Measurements from ENCODE around the gene FZR1. TPM values are rescaled to one million over a fixed set of nuclear protein-coding genes. Genes with fewer than 3 reads are reported as not detected.

FZR1 gene
- total RNA-seq, 2 donors from 2014 or later, result 29.6 to 33.8 TPM

- Histone ChIP-seq H3K36me3 (peaks cover 36% of the 10 kb centered on the region), H3K4me1 (ENCODE audit: control insufficient read depth in 1 of 2, low read depth in 2 of 2) (no peaks in the 10 kb centered on the region), H3K27me3 (replicated peaks; ENCODE audit: insufficient read depth) (no peaks in the 10 kb centered on the region), H3K9me3 (no peaks in the 10 kb centered on the region), H3K4me3 (no peak overlapping the region), H3K27ac (no peak overlapping the region)
- TF ChIP-seq CTCF (IDR thresholded peaks at IDR 0.05), result no peak
- ATAC-seq (ENCODE audit: insufficient number of reproducible peaks, low FRiP score, low read depth), result no peak
- no peak for DNase-seq (ENCODE audit: low spot score)
These were observed 31.0 kb downstream of the FZR1 start for GRCh38 chr19:3537101-3537437.

GRCh38 chr19:3537438-3538240 is 31.5 kb downstream of the FZR1 start:
- DNase-seq (ENCODE audit: low spot score) (no peak), ATAC-seq (ENCODE audit: insufficient number of reproducible peaks, low FRiP score, low read depth) (no peak)
- TF ChIP-seq CTCF (IDR thresholded peaks at IDR 0.05), result no peak
- no peak overlapping the region for H3K4me3 ChIP-seq
- no peaks in the 10 kb centered on the region for H3K9me3 ChIP-seq
- no peaks in the 10 kb centered on the region for H3K27me3 ChIP-seq (replicated peaks; ENCODE audit: insufficient read depth)
- peaks cover 30% of the 10 kb centered on the region for H3K36me3 ChIP-seq
- H3K27ac ChIP-seq, result no peak overlapping the region
- H3K4me1 ChIP-seq (ENCODE audit: control insufficient read depth in 1 of 2, low read depth in 2 of 2), result no peaks in the 10 kb centered on the region

GRCh38 chr19:3538258-3538929 is 32.3 kb downstream of the FZR1 start:
- Histone ChIP-seq H3K4me3 (no peak overlapping the region), H3K9me3 (no peaks in the 10 kb centered on the region), H3K27ac (no peak overlapping the region), H3K4me1 (ENCODE audit: control insufficient read depth in 1 of 2, low read depth in 2 of 2) (peaks cover 0 to 7% of the 10 kb centered on the region in 2 donors), H3K36me3 (peaks cover 23% of the 10 kb centered on the region), H3K27me3 (replicated peaks; ENCODE audit: insufficient read depth) (no peaks in the 10 kb centered on the region)
- ATAC-seq (ENCODE audit: insufficient number of reproducible peaks, low FRiP score, low read depth) (no peak), DNase-seq (ENCODE audit: low spot score) (no peak)
- TF ChIP-seq CTCF (IDR thresholded peaks at IDR 0.05), result no peak

- Histone ChIP-seq H3K27ac (no peak within 1 kb of the TSS), H3K4me3 (no peak within 1 kb of the TSS), H3K27me3 (replicated peaks; ENCODE audit: insufficient read depth) (no peaks in the 10 kb centered on the region), H3K36me3 (peaks cover 17% of the 10 kb centered on the region), H3K9me3 (no peaks in the 10 kb centered on the region), H3K4me1 (ENCODE audit: control insufficient read depth in 1 of 2, low read depth in 2 of 2) (peaks cover 0 to 14% of the 10 kb centered on the region in 2 donors)
- ATAC-seq (ENCODE audit: insufficient number of reproducible peaks, low FRiP score, low read depth), result no peak
- no peak for DNase-seq (ENCODE audit: low spot score)
- TF ChIP-seq CTCF (IDR thresholded peaks at IDR 0.05), result no peak
These were observed 33.0 kb downstream of the FZR1 start, which contains the start of gene TEKTIP1 for GRCh38 chr19:3538965-3539755. Gene TEKTIP1 (plus strand): TSS chr19:3539174. CDS start chr19:3539178, 4 bp downstream.

- peaks cover 0 to 14% of the 10 kb centered on the region in 2 donors for H3K4me1 ChIP-seq (ENCODE audit: control insufficient read depth in 1 of 2, low read depth in 2 of 2)
- no peaks in the 10 kb centered on the region for H3K27me3 ChIP-seq (replicated peaks; ENCODE audit: insufficient read depth)
- no peak overlapping the region for H3K4me3 ChIP-seq
- DNase-seq (ENCODE audit: low spot score), result no peak
- H3K9me3 ChIP-seq, result no peaks in the 10 kb centered on the region
- H3K36me3 ChIP-seq, result peaks cover 11% of the 10 kb centered on the region
- TF ChIP-seq CTCF (IDR thresholded peaks at IDR 0.05), result no peak
- no peak for ATAC-seq (ENCODE audit: insufficient number of reproducible peaks, low FRiP score, low read depth)
- H3K27ac ChIP-seq, result no peak overlapping the region
These were observed 33.6 kb downstream of the FZR1 start for GRCh38 chr19:3539756-3540118.
